GM23338 (cell line): ENCODE data around the gene TPST2. TPM values are rescaled to one million over a fixed set of nuclear protein-coding genes. Genes with fewer than 3 reads are reported as not detected.
A peak's percentile ranks its signal among the peaks of the same experiment; 100 is the strongest.

ENCODE experiments used
- ATAC-seq: fragments of 200-7000 bp; cut with Tn5 transposase; 3 replicates; pipeline ENCODE4 v1.9.1; 2020
- DNase-seq: peaks from one replicate; pipeline ENCODE4 v3.0.0-alpha.2; 2015; ENCODE audit warnings: low spot score
- H2AFZ ChIP-seq: fragments of 200-600 bp; sonication (generic); 2 replicates; pipeline ENCODE4 v1.8.0; 2016; ENCODE audit warnings: antibody characterized with exemption, mild to moderate bottlenecking, moderate library complexity
- H3F3A ChIP-seq: fragments of 200-600 bp; sonication (generic); replicated peaks from 2 replicates; pipeline ENCODE4 v1.8.0; 2017; ENCODE audit warnings: antibody characterized with exemption, mixed run types, low read depth
- H3K27ac ChIP-seq: fragments of 200-600 bp; sonication (generic); 2 replicates; pipeline ENCODE4 v1.6.1; 2016; ENCODE audit warnings: low read depth
- H3K27me3 ChIP-seq: fragments of 200-600 bp; sonication (generic); 2 replicates; pipeline ENCODE4 v1.8.0; 2016; ENCODE audit warnings: mild to moderate bottlenecking, mixed run types, moderate library complexity; ENCODE audit not compliant: insufficient read depth
- H3K36me3 ChIP-seq: fragments of 200-600 bp; sonication (generic); 2 replicates; pipeline ENCODE4 v1.8.0; 2016; ENCODE audit warnings: mild to moderate bottlenecking; ENCODE audit not compliant: insufficient read depth
- H3K4me1 ChIP-seq: fragments of 200-600 bp; sonication (generic); 2 replicates; pipeline ENCODE4 v1.8.0; 2016; ENCODE audit warnings: mild to moderate bottlenecking, moderate library complexity; ENCODE audit not compliant: insufficient read depth
- H3K4me2 ChIP-seq: fragments of 200-600 bp; sonication (generic); 2 replicates; pipeline ENCODE4 v1.7.1; 2017; ENCODE audit warnings: mixed run types
- H3K4me3 ChIP-seq: fragments of 200-600 bp; sonication (generic); 2 replicates; pipeline ENCODE4 v1.6.1; 2016; ENCODE audit warnings: mixed run types
- H3K79me2 ChIP-seq: fragments of 200-600 bp; sonication (generic); replicated peaks from 2 replicates; pipeline ENCODE4 v1.8.0; 2017; ENCODE audit warnings: mild to moderate bottlenecking; ENCODE audit not compliant: insufficient read depth
- H3K9me2 ChIP-seq: fragments of 200-600 bp; sonication (generic); 2 replicates; pipeline ENCODE4 v1.8.0; 2017; ENCODE audit not compliant: insufficient read depth
- H4K20me1 ChIP-seq: fragments of 200-600 bp; sonication (generic); replicated peaks from 2 replicates; pipeline ENCODE4 v1.8.0; 2017; ENCODE audit warnings: mild to moderate bottlenecking; ENCODE audit not compliant: insufficient read depth
- H3K27ac Mint-ChIP-seq: 2 replicates; pipeline ENCODE4 v1.8.0; 2020; ENCODE audit warnings: inconsistent platforms, mild to moderate bottlenecking, moderate library complexity, mixed read lengths
- H3K27me3 Mint-ChIP-seq: 3 replicates; pipeline ENCODE4 v1.8.0; 2022; ENCODE audit warnings: low read depth, mild to moderate bottlenecking, moderate library complexity, mixed read lengths, inconsistent platforms; ENCODE audit not compliant: insufficient read depth, poor library complexity
- H3K36me3 Mint-ChIP-seq: 3 replicates; pipeline ENCODE4 v1.8.0; 2021; ENCODE audit warnings: low read depth, mild to moderate bottlenecking, inconsistent platforms, moderate library complexity, mixed read lengths
- H3K4me1 Mint-ChIP-seq: 3 replicates; pipeline ENCODE4 v1.8.0; 2020; ENCODE audit warnings: mild to moderate bottlenecking, inconsistent platforms, mixed read lengths
- H3K4me3 Mint-ChIP-seq: 3 replicates; pipeline ENCODE4 v1.8.0; 2021; ENCODE audit warnings: moderate library complexity, mild to moderate bottlenecking, inconsistent platforms, mixed read lengths
- H3K9me3 Mint-ChIP-seq: 3 replicates; pipeline ENCODE4 v1.8.0; 2020; ENCODE audit warnings: moderate library complexity, mild to moderate bottlenecking, inconsistent platforms, mixed read lengths
- CREB1 ChIP-seq: fragments of 250-450 bp; sonication (Bioruptor Pico); IDR thresholded peaks from 2 replicates; pipeline ENCODE4 v1.5.0; 2020; ENCODE audit warnings: low read depth, mild to moderate bottlenecking, moderate library complexity
- CTCF ChIP-seq, 2 experiments: fragments of 200-600 bp in 1 of 2; sonication (generic) in 1 of 2; conservative IDR thresholded peaks; 2 replicates each; pipeline versions ENCODE4 v1.5.1 to v1.6.1; 2016 to 2017; ENCODE audit warnings: antibody characterized with exemption in 2 of 2, low read depth in 2 of 2, mild to moderate bottlenecking in 2 of 2, moderate library complexity in 1 of 2
- EZH2 ChIP-seq: fragments of 200-600 bp; sonication (generic); IDR thresholded peaks from one replicate; pipeline ENCODE4 v1.8.0; 2017; ENCODE audit warnings: antibody characterized with exemption, mild to moderate bottlenecking, low read depth; ENCODE audit not compliant: unreplicated experiment
- EZH2phosphoT487 ChIP-seq: fragments of 200-600 bp; sonication (generic); IDR thresholded peaks from one replicate; pipeline ENCODE4 v1.8.1; 2018; ENCODE audit warnings: antibody characterized with exemption; ENCODE audit not compliant: unreplicated experiment
- ZNF114 ChIP-seq: fragments of 250-450 bp; sonication (Bioruptor Pico); IDR thresholded peaks from 2 replicates; pipeline ENCODE4 v1.5.0; 2020; ENCODE audit warnings: mild to moderate bottlenecking, moderate library complexity
- polyA plus RNA-seq: library from polyadenylated mRNA; unstranded; fragments of >200 nt; fragmentation: Nextera tagmentation; extraction: Ambion mirVana; gene quantifications from 2 replicates; pipeline ENCODE4 v1.2.1, GENCODE V29; 2016
- total RNA-seq: library from RNA; depleted of rRNA; stranded (reverse); fragments of >200 nt; shearing (Covaris generic); gene quantifications from 2 replicates; pipeline ENCODE4 v1.2.3, GENCODE V29; 2014
- TF ChIP-seq, protein P1 (sequence below): IDR thresholded peaks from one replicate; pipeline ENCODE4 v1.6.1; 2018; ENCODE audit warnings: antibody characterized with exemption; ENCODE audit not compliant: unreplicated experiment

TPST2 gene
- total and polyA plus RNA-seq, 2 experiments from 2014 or later = 37.9 to 127 TPM

DNA sequence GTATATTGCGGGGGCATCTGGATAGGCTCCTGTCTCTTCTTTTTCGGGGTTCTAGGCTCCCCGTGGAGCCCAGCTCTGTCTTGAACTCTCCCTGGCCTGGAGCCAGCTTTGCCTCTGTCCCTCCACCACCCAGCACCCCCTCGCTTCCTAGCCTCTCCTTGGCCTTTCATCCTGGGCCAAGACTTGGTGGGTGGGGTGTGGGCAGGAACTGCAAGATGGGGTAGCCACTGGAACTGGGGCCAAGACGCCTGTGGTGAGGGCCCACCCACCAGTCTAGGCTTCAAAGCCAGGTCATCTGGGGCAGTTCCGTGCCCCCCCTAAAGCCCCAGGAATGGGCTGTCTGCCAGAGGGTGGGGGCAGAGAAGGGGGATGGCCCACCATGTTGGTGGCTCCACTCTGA lies 29.6 kb upstream of the TPST2 start:
- no peak overlapping the region for H3K27ac ChIP-seq
- H3K9me3 Mint-ChIP-seq = no peaks in the 10 kb centered on the region; the same call in 2 of the 3 replicates
- peaks cover 38% of the 10 kb centered on the region for H3K4me1 ChIP-seq
- peaks cover 29% of the 10 kb centered on the region for H3K27me3 Mint-ChIP-seq
- no peak overlapping the region for H3K27ac Mint-ChIP-seq
- H3K79me2 ChIP-seq = no peaks in the 10 kb centered on the region
- DNase-seq (no peak), ATAC-seq (no peak)
- H3K9me2 ChIP-seq = no peaks in the 10 kb centered on the region
- no peak overlapping the region for H3K4me2 ChIP-seq
- no peak overlapping the region for H3K4me3 Mint-ChIP-seq
- H3K36me3 Mint-ChIP-seq = no peaks in the 10 kb centered on the region; the same call in 2 of the 3 replicates
- no peak overlapping the region for H3K4me3 ChIP-seq
- H3K4me1 Mint-ChIP-seq = peaks cover 41% of the 10 kb centered on the region
- no peak overlapping the region for H2AFZ ChIP-seq
- no peaks in the 10 kb centered on the region for H3K36me3 ChIP-seq
- peaks cover 12% of the 10 kb centered on the region for H3K27me3 ChIP-seq
- H3F3A ChIP-seq = peaks cover 16% of the 10 kb centered on the region
- no peaks in the 10 kb centered on the region for H4K20me1 ChIP-seq
- TF ChIP-seq EZH2 (no peak), ZNF114 (no peak), CREB1 (CRISPR knock-in tag) (no peak)

DNA sequence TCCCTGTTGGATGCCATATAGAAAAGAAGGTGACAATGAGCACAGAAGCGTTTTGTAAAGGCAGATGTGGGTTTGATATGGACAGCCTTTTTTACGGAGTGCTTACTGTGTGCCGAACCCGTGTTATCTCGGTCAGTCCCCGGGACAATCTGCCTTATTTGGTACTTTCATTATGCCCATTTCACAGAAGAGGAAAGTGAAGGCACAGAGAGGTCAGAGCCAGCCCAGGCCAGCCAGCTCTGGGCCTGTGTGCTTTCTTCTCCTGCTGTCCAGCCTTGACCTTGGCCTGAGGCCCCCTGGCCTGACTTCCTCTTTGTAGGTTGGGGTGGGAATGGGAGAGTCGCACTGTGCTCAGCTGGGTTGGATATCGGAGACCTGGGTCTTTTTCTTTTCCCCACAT lies 28.5 kb upstream of the TPST2 start:
- Histone ChIP-seq H3K27ac (no peak overlapping the region), H3K36me3 (no peaks in the 10 kb centered on the region), H4K20me1 (no peaks in the 10 kb centered on the region), H3K4me1 (peaks cover 43% of the 10 kb centered on the region), H3K79me2 (no peaks in the 10 kb centered on the region), H3F3A (peaks cover 16% of the 10 kb centered on the region), H3K4me2 (peak overlapping the region; percentile 74; the same call in 1 of the 2 replicates), H2AFZ (no peak overlapping the region), H3K4me3 (no peak overlapping the region), H3K27me3 (peaks cover 15% of the 10 kb centered on the region), H3K9me2 (no peaks in the 10 kb centered on the region)
- Mint-ChIP-seq H3K9me3 (no peaks in the 10 kb centered on the region), H3K27ac (no peak overlapping the region), H3K4me3 (no peak overlapping the region), H3K36me3 (no peaks in the 10 kb centered on the region; the same call in 2 of the 3 replicates), H3K27me3 (peaks cover 33% of the 10 kb centered on the region), H3K4me1 (peaks cover 47% of the 10 kb centered on the region)
- TF ChIP-seq CTCF (conservative IDR thresholded peaks at IDR 0.05; ENCODE audit: low read depth in 2 of 2) = no peak
- DNase-seq = no peak
- ATAC-seq = no peak

DNA sequence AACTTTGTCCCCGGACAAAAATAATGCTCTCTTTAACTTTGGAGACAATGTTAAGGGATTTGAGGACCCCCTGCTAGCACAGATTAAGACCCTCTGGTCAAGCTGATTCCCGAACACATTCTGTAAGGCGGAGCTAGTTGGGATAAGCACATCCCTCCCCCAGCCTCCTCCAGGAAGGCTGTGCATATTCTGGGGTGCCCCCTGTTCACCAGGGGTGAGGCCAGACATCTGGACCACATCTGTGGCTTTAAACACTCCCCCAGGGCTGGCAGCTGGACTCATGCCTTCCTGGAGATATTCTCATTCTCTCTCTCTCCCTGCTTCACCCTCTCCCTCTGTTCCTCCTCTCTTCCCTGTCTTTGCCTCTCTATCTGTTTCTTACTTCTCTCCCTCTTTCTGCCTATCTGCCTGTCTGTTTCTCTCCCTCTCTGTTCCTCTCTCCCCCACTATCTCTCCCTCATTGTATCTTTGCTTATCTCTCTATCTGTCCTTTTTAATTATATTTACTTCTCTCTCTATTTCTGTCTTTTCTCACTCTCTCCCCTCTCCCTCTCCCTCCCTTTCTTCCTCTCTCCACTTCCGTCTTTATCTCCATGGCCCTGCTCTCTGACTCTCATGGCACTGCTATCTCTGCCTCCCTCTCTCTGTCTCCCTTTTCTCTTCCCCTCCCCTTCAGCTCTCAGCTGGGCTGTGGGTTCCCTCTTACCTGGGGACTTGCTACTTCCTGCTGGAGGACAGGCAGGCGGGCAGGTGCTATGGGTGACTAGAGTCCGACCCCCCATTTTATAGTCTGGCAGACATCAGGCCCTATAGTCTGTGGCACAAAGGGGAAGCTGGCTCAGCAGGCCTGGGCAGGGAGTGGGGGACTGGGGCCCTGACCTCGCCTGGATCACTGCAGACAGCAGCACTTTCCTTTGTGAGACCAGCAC lies 27.6 kb upstream of the TPST2 start, which contains the start of gene CRYBB1:
CRYBB1 (minus strand) TSS at position 757 of the 929 bp plus-strand sequence. CDS start 1,708 bp downstream, outside the sequence.
- Histone ChIP-seq H3K9me2 (no peaks in the 10 kb centered on the region), H3K27ac (0 out of 2 replicates have a peak within 1 kb of the TSS, but pooled peaks have one; percentile 58), H3K79me2 (no peaks in the 10 kb centered on the region), H2AFZ (peak within 1 kb of the TSS; percentile 80), H3K4me2 (peak within 1 kb of the TSS; percentile 74), H3K27me3 (peaks cover 25% of the 10 kb centered on the region), H3K4me1 (peaks cover 52% of the 10 kb centered on the region), H3K4me3 (peak within 1 kb of the TSS; percentile 22; the same call in 1 of the 2 replicates), H3K36me3 (no peaks in the 10 kb centered on the region), H4K20me1 (no peaks in the 10 kb centered on the region), H3F3A (peaks cover 21% of the 10 kb centered on the region)
- ATAC-seq (peak; percentile 30), DNase-seq (peak; percentile 56)
- peaks cover 41% of the 10 kb centered on the region for H3K27me3 Mint-ChIP-seq
- no peaks in the 10 kb centered on the region; the same call in 2 of the 3 replicates for H3K36me3 Mint-ChIP-seq
- no peak within 1 kb of the TSS for H3K27ac Mint-ChIP-seq
- peaks cover 57% of the 10 kb centered on the region for H3K4me1 Mint-ChIP-seq
- H3K4me3 Mint-ChIP-seq = peak within 1 kb of the TSS; percentile 12; the same call in 1 of the 3 replicates
- no peaks in the 10 kb centered on the region for H3K9me3 Mint-ChIP-seq
- TF ChIP-seq ZNF114 (no peak), EZH2phosphoT487 (no peak)
- TF ChIP-seq, protein P1, sequence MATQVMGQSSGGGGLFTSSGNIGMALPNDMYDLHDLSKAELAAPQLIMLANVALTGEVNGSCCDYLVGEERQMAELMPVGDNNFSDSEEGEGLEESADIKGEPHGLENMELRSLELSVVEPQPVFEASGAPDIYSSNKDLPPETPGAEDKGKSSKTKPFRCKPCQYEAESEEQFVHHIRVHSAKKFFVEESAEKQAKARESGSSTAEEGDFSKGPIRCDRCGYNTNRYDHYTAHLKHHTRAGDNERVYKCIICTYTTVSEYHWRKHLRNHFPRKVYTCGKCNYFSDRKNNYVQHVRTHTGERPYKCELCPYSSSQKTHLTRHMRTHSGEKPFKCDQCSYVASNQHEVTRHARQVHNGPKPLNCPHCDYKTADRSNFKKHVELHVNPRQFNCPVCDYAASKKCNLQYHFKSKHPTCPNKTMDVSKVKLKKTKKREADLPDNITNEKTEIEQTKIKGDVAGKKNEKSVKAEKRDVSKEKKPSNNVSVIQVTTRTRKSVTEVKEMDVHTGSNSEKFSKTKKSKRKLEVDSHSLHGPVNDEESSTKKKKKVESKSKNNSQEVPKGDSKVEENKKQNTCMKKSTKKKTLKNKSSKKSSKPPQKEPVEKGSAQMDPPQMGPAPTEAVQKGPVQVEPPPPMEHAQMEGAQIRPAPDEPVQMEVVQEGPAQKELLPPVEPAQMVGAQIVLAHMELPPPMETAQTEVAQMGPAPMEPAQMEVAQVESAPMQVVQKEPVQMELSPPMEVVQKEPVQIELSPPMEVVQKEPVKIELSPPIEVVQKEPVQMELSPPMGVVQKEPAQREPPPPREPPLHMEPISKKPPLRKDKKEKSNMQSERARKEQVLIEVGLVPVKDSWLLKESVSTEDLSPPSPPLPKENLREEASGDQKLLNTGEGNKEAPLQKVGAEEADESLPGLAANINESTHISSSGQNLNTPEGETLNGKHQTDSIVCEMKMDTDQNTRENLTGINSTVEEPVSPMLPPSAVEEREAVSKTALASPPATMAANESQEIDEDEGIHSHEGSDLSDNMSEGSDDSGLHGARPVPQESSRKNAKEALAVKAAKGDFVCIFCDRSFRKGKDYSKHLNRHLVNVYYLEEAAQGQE = no peak
